Panc1 (cell line): ENCODE measurements around the gene TRABD2A. TPM values are rescaled to one million over a fixed set of nuclear protein-coding genes. Genes with fewer than 3 reads are reported as not detected.
"Not testable (repeated sequence)": the region's sequence is repeated elsewhere in the genome, so short reads cannot be mapped to it uniquely, and the experiment has no call there.

ENCODE experiments used
- ATAC-seq: fragments of 200-7000 bp; cut with Tn5 transposase; 2 replicates; pipeline ENCODE4 v1.9.1; 2020; ENCODE audit warnings: mild to moderate bottlenecking, moderate library complexity
- BruUV-seq: library from RNA; stranded (reverse); fragments of 400-500 nt; replicated peaks from 2 replicates; lab custom pipeline; 2021; lab: Mats Ljungman, UMichigan
- CTCF ChIA-PET: fragments of 300-600 bp; sonication (Branson Sonifier 250); formaldehyde crosslinking; loops from one replicate; lab custom pipeline; 2022; ENCODE audit warnings: antibody characterized with exemption; lab: Charles Lee
- POLR2A ChIA-PET: fragments of 300-600 bp; sonication (Branson Sonifier 250); formaldehyde crosslinking; loops from one replicate; lab custom pipeline; 2022; ENCODE audit warnings: antibody characterized with exemption; lab: Charles Lee
- DNase-seq: peaks from one replicate; pipeline ENCODE4 v3.0.0-alpha.2; 2010; ENCODE audit warnings: low read depth, low spot score
- H3K27ac ChIP-seq: 2 replicates; pipeline ENCODE4 v1.5.1; 2011; ENCODE audit warnings: mild to moderate bottlenecking, low read length, inconsistent platforms
- H3K27me3 ChIP-seq: fragments of 200-500 bp; sonication (Bioruptor generic); 2 replicates; pipeline ENCODE4 v1.6.0; 2014; ENCODE audit warnings: low read length, inconsistent platforms; ENCODE audit not compliant: control insufficient read depth, insufficient read depth
- H3K36me3 ChIP-seq: fragments of 200-500 bp; sonication (Bioruptor generic); 2 replicates; pipeline ENCODE4 v1.5.1; 2014; ENCODE audit warnings: inconsistent platforms, mild to moderate bottlenecking, low read length, moderate library complexity; ENCODE audit not compliant: control insufficient read depth, insufficient read depth
- H3K4me1 ChIP-seq: 2 replicates; pipeline ENCODE4 v1.5.1; 2011; ENCODE audit warnings: inconsistent platforms, mild to moderate bottlenecking, low read length, moderate library complexity; ENCODE audit not compliant: control insufficient read depth, insufficient read depth
- H3K4me3 ChIP-seq, 2 experiments: 2 replicates each; pipeline ENCODE4 v1.5.1; 2011 to 2012; ENCODE audit warnings: low read depth in 2 of 2, low read length in 2 of 2, mild to moderate bottlenecking in 2 of 2, inconsistent platforms in 1 of 2, moderate library complexity in 1 of 2
- H3K9me3 ChIP-seq: fragments of 200-500 bp; sonication (Bioruptor generic); 2 replicates; pipeline ENCODE4 v1.5.1; 2014; ENCODE audit warnings: low read depth, mild to moderate bottlenecking, inconsistent platforms, low read length, moderate library complexity; ENCODE audit not compliant: control insufficient read depth, insufficient read depth
- POLR2AphosphoS5 ChIP-seq: IDR thresholded peaks from 2 replicates; pipeline ENCODE4 v1.6.1; 2012; ENCODE audit warnings: mild to moderate bottlenecking, low read depth, low read length, moderate library complexity
- REST ChIP-seq, 2 experiments: IDR thresholded peaks; 2 replicates each; pipeline ENCODE4 v1.6.1; 2011 to 2012; ENCODE audit warnings: low read depth in 2 of 2, control low read depth in 1 of 2, low read length in 1 of 2, mild to moderate bottlenecking in 1 of 2, moderate library complexity in 1 of 2; ENCODE audit not compliant: insufficient read depth in 1 of 2
- SIN3A ChIP-seq: IDR thresholded peaks from 2 replicates; pipeline ENCODE4 v1.6.1; 2012; ENCODE audit warnings: low read depth, mild to moderate bottlenecking, low read length, moderate library complexity, borderline replicate concordance; ENCODE audit not compliant: insufficient read depth
- TCF7L2 ChIP-seq: IDR thresholded peaks from 2 replicates; pipeline ENCODE4 v1.6.1; 2011; ENCODE audit warnings: mild to moderate bottlenecking, low read depth, low read length, inconsistent platforms
- in situ Hi-C: cut with HindIII; loops from 2 replicates; pipeline ENCODE4 v1.10.0; 2016; ENCODE audit warnings: low sequenced_read_pairs, low pct_unique_long_range_greater_than_20kb
- intact Hi-C: fragments of 100-400 bp; cut with micrococcal nuclease; formaldehyde crosslinking; loops from one replicate; pipeline ENCODE4 v1.10.0; 2022; ENCODE audit not compliant: unreplicated experiment
- total RNA-seq: library from RNA; stranded (reverse); gene quantifications from one replicate; pipeline ENCODE4 v1.2.1, GENCODE V29; 2021; ENCODE audit not compliant: unreplicated experiment
- TF ChIP-seq, protein P1 (sequence below): fragments of 450-650 bp; IDR thresholded peaks from 2 replicates; pipeline ENCODE4 v1.5.1; 2017; ENCODE audit warnings: mild to moderate bottlenecking

Gene TRABD2A
- total RNA-seq, 1 experiment from 2014 or later = 1.7 TPM

- TF ChIP-seq SIN3A = no peak
- no peak for TF ChIP-seq REST (IDR thresholded peaks at IDR 0.05; ENCODE audit: insufficient read depth in 1 of 2, low read depth in 2 of 2, low read length in 1 of 2)
- no peak for TF ChIP-seq POLR2AphosphoS5
- peak; percentile 38; the same call in 1 of the 2 replicates for ATAC-seq
- no peak overlapping the region for H3K27ac ChIP-seq
- no peak for DNase-seq
- intact Hi-C loops = no loop called here
- H3K4me3 ChIP-seq = no peak overlapping the region
- peaks cover 4% of the 10 kb centered on the region; the same call in 1 of the 2 replicates for H3K27me3 ChIP-seq
- CTCF ChIA-PET = no interaction called here
- POLR2A ChIA-PET = no interaction called here
- no peaks in the 10 kb centered on the region for H3K36me3 ChIP-seq
- H3K4me1 ChIP-seq = no peaks in the 10 kb centered on the region
- BruUV-seq = no TSS peak
- in situ Hi-C loops = no loop called here
- H3K9me3 ChIP-seq = no peaks in the 10 kb centered on the region
Measured at GRCh38 chr2:84870306-84870705, 10.6 kb downstream of the TRABD2A start.

DNA sequence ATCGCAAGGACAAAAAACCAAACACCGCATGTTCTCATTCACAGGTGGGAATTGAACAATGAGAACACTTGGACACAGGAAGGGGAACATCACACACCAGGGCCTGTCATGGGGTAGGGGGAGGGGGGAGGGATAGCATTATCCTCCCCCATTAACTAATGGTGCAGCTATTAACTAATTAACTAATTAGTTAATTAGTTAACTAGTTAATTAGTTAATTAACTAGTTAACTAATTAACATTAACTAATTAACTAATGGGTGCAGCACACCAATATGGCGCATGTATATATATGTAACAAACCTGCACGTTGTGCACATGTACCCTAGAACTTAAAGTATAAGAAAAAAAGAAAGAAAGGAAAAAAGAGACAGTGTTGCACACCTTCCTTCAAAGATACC, 12.6 kb downstream of the TRABD2A start:
- DNase-seq, H3K4me3 ChIP-seq, H3K27ac ChIP-seq, BruUV-seq, ATAC-seq, CTCF ChIA-PET, H3K27me3 ChIP-seq, H3K9me3 ChIP-seq, H3K4me1 ChIP-seq, H3K36me3 ChIP-seq, in situ Hi-C loops: not testable (repeated sequence)
- intact Hi-C loops = loop anchor here (5.0 to 10.0 kb wide), 2 partner anchors 214 to 371 kb away; no protein-coding TSS in a partner anchor
- POLR2A ChIA-PET = interaction anchor here (0.6 kb wide), 1 partner anchor 44 kb away, joined by 4 read pairs; no protein-coding TSS in a partner anchor

DNA sequence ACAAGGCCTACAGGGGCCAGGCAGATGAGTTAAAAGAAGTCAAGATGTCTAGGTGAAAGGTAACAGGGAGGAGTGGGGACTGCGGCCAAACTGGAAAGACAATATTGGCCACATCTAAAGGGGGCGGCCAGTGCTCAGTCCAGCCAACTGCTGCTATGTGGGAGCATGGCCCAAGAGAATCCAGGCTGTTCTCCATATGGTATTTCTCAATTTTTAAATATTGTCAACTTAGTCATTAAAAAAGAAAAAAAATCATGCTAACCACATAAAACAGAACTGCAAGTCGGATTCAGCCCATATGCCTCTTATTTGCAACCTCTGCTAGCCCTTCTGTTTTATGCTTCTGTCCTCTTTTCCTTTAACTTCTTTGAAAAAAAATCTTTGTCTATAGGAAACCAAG, 14.8 kb downstream of the TRABD2A start:
- BruUV-seq = no TSS peak

More for the DNA sequence above, 14.8 kb downstream of the TRABD2A start:
- no peak overlapping the region for H3K4me3 ChIP-seq
- H3K27ac ChIP-seq = no peak overlapping the region
- no peaks in the 10 kb centered on the region for H3K4me1 ChIP-seq
- DNase-seq (no peak), ATAC-seq (no peak)
- in situ Hi-C loops (no loop called here), intact Hi-C loops (loop anchor here (5.0 to 10.0 kb wide), 2 partner anchors 211 to 369 kb away; no protein-coding TSS in a partner anchor)
- no peak for TF ChIP-seq REST (IDR thresholded peaks at IDR 0.05; ENCODE audit: insufficient read depth in 1 of 2, low read depth in 2 of 2, low read length in 1 of 2)
- TF ChIP-seq TCF7L2 = no peak
- TF ChIP-seq POLR2AphosphoS5 = no peak
- TF ChIP-seq, protein P1, sequence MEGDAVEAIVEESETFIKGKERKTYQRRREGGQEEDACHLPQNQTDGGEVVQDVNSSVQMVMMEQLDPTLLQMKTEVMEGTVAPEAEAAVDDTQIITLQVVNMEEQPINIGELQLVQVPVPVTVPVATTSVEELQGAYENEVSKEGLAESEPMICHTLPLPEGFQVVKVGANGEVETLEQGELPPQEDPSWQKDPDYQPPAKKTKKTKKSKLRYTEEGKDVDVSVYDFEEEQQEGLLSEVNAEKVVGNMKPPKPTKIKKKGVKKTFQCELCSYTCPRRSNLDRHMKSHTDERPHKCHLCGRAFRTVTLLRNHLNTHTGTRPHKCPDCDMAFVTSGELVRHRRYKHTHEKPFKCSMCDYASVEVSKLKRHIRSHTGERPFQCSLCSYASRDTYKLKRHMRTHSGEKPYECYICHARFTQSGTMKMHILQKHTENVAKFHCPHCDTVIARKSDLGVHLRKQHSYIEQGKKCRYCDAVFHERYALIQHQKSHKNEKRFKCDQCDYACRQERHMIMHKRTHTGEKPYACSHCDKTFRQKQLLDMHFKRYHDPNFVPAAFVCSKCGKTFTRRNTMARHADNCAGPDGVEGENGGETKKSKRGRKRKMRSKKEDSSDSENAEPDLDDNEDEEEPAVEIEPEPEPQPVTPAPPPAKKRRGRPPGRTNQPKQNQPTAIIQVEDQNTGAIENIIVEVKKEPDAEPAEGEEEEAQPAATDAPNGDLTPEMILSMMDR = no peak
- no peak for TF ChIP-seq SIN3A
- H3K27me3 ChIP-seq = peaks cover 4% of the 10 kb centered on the region; the same call in 1 of the 2 replicates
- H3K36me3 ChIP-seq = no peaks in the 10 kb centered on the region
- POLR2A ChIA-PET = no interaction called here
- CTCF ChIA-PET = no interaction called here
- no peaks in the 10 kb centered on the region for H3K9me3 ChIP-seq
